Stomach (tissue), 4 donors: Measurements from ENCODE around the gene DMWD.

ENCODE experiments used
- EP300 ChIP-seq: sonication (generic); formaldehyde crosslinking; IDR thresholded peaks from one replicate; pipeline ENCODE4 v1.6.1; 2017; ENCODE audit warnings: antibody characterized with exemption
- TF ChIP-seq, protein P1 (sequence below), 7 experiments: fragments of 450-650 bp in 4 of 7; fragments of 200-600 bp in 3 of 7; sonication (generic) in 3 of 7; IDR thresholded peaks; one replicate each; pipeline ENCODE4 v1.5.1; 2016 to 2019; ENCODE audit warnings: antibody characterized with exemption in 7 of 7, control low read depth in 2 of 7, mild to moderate bottlenecking in 1 of 7

DNA sequence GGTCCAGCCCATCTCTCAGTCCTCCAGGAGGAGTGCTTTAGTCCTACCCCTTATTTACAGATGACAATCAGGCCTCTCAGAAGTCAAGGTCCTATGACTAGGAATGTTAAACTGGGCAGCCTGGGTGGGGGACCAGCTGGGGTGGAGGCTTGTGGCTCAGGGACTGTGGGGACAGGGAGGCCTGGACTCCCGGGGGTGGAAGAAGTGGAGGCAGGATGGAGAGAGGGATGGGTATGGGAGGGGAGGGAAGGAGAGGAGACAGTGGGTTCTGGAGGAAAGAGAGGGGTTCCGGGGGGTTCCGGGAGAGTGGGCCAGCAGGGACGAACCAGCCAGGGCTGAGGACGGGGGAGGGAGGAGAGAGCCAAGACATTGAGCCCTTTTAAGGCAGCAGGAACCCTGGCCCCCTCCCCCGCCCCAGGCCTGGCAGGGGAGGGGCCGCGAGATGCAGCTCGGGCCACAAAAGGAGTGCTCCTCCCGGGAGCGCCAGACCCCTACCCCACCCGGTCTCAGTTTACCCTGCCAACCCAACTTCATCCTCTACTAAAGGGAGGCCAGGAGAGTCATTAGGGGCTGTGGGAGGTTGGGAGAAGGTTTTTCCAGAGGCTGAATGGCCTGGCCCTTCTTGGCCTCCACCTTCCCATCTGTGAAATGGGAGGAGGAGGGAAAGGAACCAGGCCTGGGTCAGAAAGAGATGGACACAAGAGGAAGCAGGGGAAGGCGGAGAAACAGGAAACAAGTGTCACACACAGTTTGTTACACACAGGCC, 12.0 kb downstream of the DMWD start:
- TF ChIP-seq, protein P1, sequence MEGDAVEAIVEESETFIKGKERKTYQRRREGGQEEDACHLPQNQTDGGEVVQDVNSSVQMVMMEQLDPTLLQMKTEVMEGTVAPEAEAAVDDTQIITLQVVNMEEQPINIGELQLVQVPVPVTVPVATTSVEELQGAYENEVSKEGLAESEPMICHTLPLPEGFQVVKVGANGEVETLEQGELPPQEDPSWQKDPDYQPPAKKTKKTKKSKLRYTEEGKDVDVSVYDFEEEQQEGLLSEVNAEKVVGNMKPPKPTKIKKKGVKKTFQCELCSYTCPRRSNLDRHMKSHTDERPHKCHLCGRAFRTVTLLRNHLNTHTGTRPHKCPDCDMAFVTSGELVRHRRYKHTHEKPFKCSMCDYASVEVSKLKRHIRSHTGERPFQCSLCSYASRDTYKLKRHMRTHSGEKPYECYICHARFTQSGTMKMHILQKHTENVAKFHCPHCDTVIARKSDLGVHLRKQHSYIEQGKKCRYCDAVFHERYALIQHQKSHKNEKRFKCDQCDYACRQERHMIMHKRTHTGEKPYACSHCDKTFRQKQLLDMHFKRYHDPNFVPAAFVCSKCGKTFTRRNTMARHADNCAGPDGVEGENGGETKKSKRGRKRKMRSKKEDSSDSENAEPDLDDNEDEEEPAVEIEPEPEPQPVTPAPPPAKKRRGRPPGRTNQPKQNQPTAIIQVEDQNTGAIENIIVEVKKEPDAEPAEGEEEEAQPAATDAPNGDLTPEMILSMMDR (IDR thresholded peaks at IDR 0.05), result no peak
- TF ChIP-seq EP300, result no peak
